Parietal lobe (tissue), 1 donor: ENCODE results near the gene PSMB5. TPM values are rescaled to one million over a fixed set of nuclear protein-coding genes. Genes with fewer than 3 reads are reported as not detected.

Experiments used
- total RNA-seq: library from RNA; depleted of rRNA; stranded (reverse); fragments of >200 nt; gene quantifications from one replicate; pipeline ENCODE4 v1.2.3, GENCODE V29; 2014

The PSMB5 gene
- total RNA-seq = 127 TPM

DNA sequence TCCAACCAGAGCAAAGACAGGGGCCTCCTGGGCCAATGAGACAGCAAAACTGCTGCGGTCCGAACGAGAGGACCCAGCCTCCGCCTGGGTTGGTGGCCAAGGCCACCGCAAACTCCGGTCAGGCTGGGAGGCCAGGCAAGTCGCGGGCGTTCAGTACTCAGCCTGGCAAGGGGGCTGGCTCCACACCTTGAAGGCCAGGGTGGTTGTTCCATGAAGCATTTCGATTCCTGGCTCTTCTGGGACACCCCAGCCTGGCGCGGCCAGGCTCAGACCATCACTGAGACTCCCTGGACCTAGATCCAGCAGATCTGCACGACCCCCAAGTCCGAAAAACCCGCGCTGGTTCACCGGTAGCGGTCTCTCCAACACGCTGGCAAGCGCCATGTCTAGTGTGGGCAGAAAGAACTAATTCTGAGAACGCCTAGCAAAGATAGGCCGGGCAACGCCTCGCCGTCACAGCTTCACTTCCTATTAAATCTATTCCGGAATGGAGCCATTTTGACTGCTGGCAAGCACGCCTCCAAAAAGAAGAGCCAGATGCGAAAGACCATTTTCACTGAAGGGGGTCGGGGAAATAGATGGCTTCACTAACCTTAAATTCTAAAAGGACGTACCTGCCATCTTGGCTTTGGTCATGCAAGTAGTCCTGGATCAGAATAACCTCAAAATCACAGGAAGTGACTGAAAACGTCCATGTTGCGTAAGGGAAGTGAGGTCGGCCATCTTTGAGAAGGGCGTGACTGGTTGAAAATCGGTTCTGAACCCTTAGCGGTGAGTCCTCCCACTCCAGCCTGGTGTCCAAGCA, at the start of gene PSMB5:
PSMB5 (minus strand) TSS at position 403 of the 805 bp plus-strand sequence; CDS start at position 384, 19 bp downstream.

DNA sequence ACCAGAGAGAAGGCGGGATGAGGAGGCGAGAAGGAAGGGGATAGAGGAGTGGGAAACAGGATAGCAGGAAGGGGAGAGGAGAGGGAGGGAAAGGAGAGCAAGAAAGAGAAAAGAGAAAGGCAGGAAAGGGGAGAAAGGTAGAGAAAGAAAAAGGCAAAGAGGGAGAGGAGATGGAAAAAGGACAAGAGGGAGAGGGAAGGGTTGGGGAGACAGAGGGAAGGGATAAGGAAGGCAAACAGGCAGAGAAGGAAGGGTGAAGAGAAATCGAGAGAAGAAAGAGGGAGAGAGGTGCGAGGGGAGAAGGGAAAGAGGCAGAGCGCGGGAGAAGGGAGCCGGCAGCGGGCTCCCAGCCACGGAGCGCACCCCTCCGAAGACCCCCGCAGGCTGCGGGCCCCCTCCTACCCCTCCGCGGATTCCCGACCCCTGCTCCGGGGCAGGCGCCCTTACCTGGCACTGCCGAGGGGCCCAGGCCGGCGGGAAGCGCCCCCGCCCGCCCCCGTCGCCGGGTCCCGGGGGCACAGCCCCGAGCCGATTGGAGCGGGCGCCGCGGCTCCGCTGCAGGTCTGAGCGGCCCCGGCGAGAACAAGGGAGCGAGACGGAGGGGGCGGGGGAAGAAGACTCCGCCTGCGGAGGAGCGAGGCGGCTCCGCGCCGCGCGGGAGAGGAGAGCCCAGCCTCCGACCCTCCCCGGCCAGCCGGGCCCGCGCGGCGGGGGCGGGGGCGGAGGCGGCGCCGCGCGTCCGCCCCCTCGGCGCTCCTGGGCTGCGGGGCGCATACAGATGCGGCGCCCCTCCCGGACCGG, 22.5 kb upstream of the PSMB5 start, which contains the start of gene CDH24:
CDH24 (minus strand) TSS at position 565 of the 801 bp plus-strand sequence. CDS start 1,787 bp downstream, outside the sequence.

GRCh38 chr14:23042162-23042965, 7.7 kb upstream of the PSMB5 start, which contains the start of gene PSMB11:
PSMB11 (plus strand) TSS chr14:23042212; CDS start chr14:23042226, 14 bp downstream.

GRCh38 chr14:23009939-23010726, 24.6 kb downstream of the PSMB5 start, which contains the start of gene C14orf93:
C14orf93 (minus strand) TSS chr14:23010143; CDS start chr14:22999023, 11,120 bp downstream.

GRCh38 chr14:22982477-22983245, 52.0 kb downstream of the PSMB5 start, which contains the start of gene AJUBA:
AJUBA (minus strand) TSS chr14:22982551; CDS start chr14:22982266, 285 bp downstream.

Other genes starting within 250 kb of the PSMB5 start
- gene SLC7A7, start 219.5 kb downstream of the PSMB5 start, total RNA-seq = 2.8 TPM
- gene MRPL52, start 205.0 kb downstream of the PSMB5 start, total RNA-seq = 18.2 TPM
- 8.5 TPM for gene MMP14, start 198.3 kb downstream of the PSMB5 start, total RNA-seq
- 4.1 TPM for gene LRP10, start 163.2 kb downstream of the PSMB5 start, total RNA-seq
- gene REM2, start 151.7 kb downstream of the PSMB5 start, total RNA-seq = 1.9 TPM
- gene RBM23, start 115.8 kb downstream of the PSMB5 start, total RNA-seq = 66.0 TPM
- 46.6 TPM for gene PRMT5, start 105.5 kb downstream of the PSMB5 start, total RNA-seq
- gene HAUS4, start 77.8 kb downstream of the PSMB5 start, total RNA-seq = 27.2 TPM
- gene AJUBA, start 52.3 kb downstream of the PSMB5 start, total RNA-seq = 4.7 TPM
- gene C14orf93, start 24.8 kb downstream of the PSMB5 start, total RNA-seq = 6.3 TPM
- not detected for gene PSMB11, start 7.3 kb upstream of the PSMB5 start, total RNA-seq
- gene CDH24, start 22.6 kb upstream of the PSMB5 start, total RNA-seq = 22.5 TPM
- 161 TPM for gene ACIN1, start 60.2 kb upstream of the PSMB5 start, total RNA-seq
- 14.4 TPM for gene C14orf119, start 60.6 kb upstream of the PSMB5 start, total RNA-seq
- not detected for gene CIROP, start 70.1 kb upstream of the PSMB5 start, total RNA-seq
- gene CEBPE, start 84.4 kb upstream of the PSMB5 start, total RNA-seq = not detected
- 5.0 TPM for gene SLC7A8, start 148.8 kb upstream of the PSMB5 start, total RNA-seq
- gene RNF212B, start 203.0 kb upstream of the PSMB5 start, total RNA-seq = not detected